HEK293 (cell line): ENCODE measurements around the gene GDF7.

Experiments used
- CTCF ChIA-PET: fragments of 350-600 bp; formaldehyde crosslinking; extraction: SDS; loops from one replicate; lab custom pipeline; 2021; ENCODE audit warnings: antibody characterized with exemption; lab: Yijun Ruan, JAX
- POLR2A ChIA-PET: fragments of 300-600 bp; formaldehyde crosslinking; extraction: SDS; loops from one replicate; lab custom pipeline; 2020; ENCODE audit warnings: antibody characterized with exemption, inconsistent platforms; lab: Yijun Ruan, JAX
- H3K27ac ChIP-seq: fragments of 200-500 bp; sonication (Bioruptor generic); 2 replicates; pipeline ENCODE4 v1.5.1; 2014; ENCODE audit warnings: low read depth, low read length, control low read depth, inconsistent platforms; ENCODE audit errors: extremely low read depth
- H3K36me3 ChIP-seq, 2 experiments: fragments of 200-500 bp in 1 of 2; sonication (Bioruptor generic) in 1 of 2; 1 replicate in 1 of 2; 2 replicates in 1 of 2; pipeline ENCODE4 v1.5.1; 2014 to 2017; ENCODE audit warnings: inconsistent platforms in 2 of 2, low read length in 2 of 2; ENCODE audit not compliant: control insufficient read depth in 2 of 2, insufficient read depth in 1 of 2
- H3K4me1 ChIP-seq: fragments of 200-500 bp; sonication (Bioruptor generic); 2 replicates; pipeline ENCODE4 v1.5.1; 2014; ENCODE audit warnings: mild to moderate bottlenecking, low read length, inconsistent platforms; ENCODE audit not compliant: control insufficient read depth, insufficient read depth
- H3K4me3 ChIP-seq: 2 replicates; pipeline ENCODE4 v1.5.1; 2011; ENCODE audit warnings: low read depth, mild to moderate bottlenecking, control low read depth, low read length, moderate library complexity
- H3K9me3 ChIP-seq: fragments of 200-500 bp; sonication (Bioruptor generic); 2 replicates; pipeline ENCODE4 v1.5.1; 2014; ENCODE audit warnings: low read depth, low read length, inconsistent platforms; ENCODE audit not compliant: control insufficient read depth, insufficient read depth
- CTCF ChIP-seq: fragments of 450-650 bp; formaldehyde crosslinking; IDR thresholded peaks from 2 replicates; pipeline ENCODE4 v1.5.1; 2016; ENCODE audit warnings: missing biosample characterization, missing genetic modification characterization
- HOXC10 ChIP-seq: sonication (generic); formaldehyde crosslinking; IDR thresholded peaks from 2 replicates; pipeline ENCODE4 v1.8.1; 2023; ENCODE audit warnings: mild to moderate bottlenecking, missing genetic modification reagents
- SP3 ChIP-seq: fragments of 450-650 bp; formaldehyde crosslinking; IDR thresholded peaks from 2 replicates; pipeline ENCODE4 v1.5.1; 2016; ENCODE audit warnings: missing biosample characterization, missing genetic modification characterization
- ZBTB6 ChIP-seq: fragments of 450-650 bp; formaldehyde crosslinking; IDR thresholded peaks from 2 replicates; pipeline ENCODE4 v1.5.1; 2017; ENCODE audit warnings: missing biosample characterization, missing genetic modification characterization
- ZIC2 ChIP-seq: fragments of 450-650 bp; formaldehyde crosslinking; IDR thresholded peaks from 2 replicates; pipeline ENCODE4 v1.5.1; 2016; ENCODE audit warnings: missing biosample characterization, missing genetic modification characterization
- ZNF214 ChIP-seq: fragments of 450-650 bp; formaldehyde crosslinking; IDR thresholded peaks from 2 replicates; pipeline ENCODE4 v1.5.1; 2017; ENCODE audit warnings: missing biosample characterization, mild to moderate bottlenecking, missing genetic modification characterization, borderline replicate concordance
- ZNF335 ChIP-seq: fragments of 450-650 bp; formaldehyde crosslinking; conservative IDR thresholded peaks from 2 replicates; pipeline ENCODE4 v1.5.1; 2016; ENCODE audit warnings: missing biosample characterization, missing genetic modification characterization
- ZNF548 ChIP-seq: fragments of 450-650 bp; formaldehyde crosslinking; IDR thresholded peaks from 2 replicates; pipeline ENCODE4 v1.5.1; 2016; ENCODE audit warnings: missing biosample characterization, missing genetic modification characterization
- ZNF600 ChIP-seq: fragments of 450-650 bp; formaldehyde crosslinking; IDR thresholded peaks from 2 replicates; pipeline ENCODE4 v1.5.1; 2016; ENCODE audit warnings: missing biosample characterization, missing genetic modification characterization
- ZNF658 ChIP-seq: fragments of 450-650 bp; formaldehyde crosslinking; IDR thresholded peaks from 2 replicates; pipeline ENCODE4; 2016; ENCODE audit warnings: missing biosample characterization, missing genetic modification characterization
- ZNF76 ChIP-seq: fragments of 450-650 bp; formaldehyde crosslinking; IDR thresholded peaks from 2 replicates; pipeline ENCODE4; 2016; ENCODE audit warnings: low read depth, missing biosample characterization, missing genetic modification characterization, borderline replicate concordance
- ZXDB ChIP-seq: fragments of 450-650 bp; formaldehyde crosslinking; IDR thresholded peaks from 2 replicates; pipeline ENCODE4 v1.5.1; 2016; ENCODE audit warnings: missing biosample characterization, missing genetic modification characterization
- TF ChIP-seq, protein P1 (sequence below): fragments of 450-650 bp; formaldehyde crosslinking; IDR thresholded peaks from 2 replicates; pipeline ENCODE4 v1.5.1; 2017; ENCODE audit warnings: missing biosample characterization, missing genetic modification characterization

Gene GDF7

GRCh38 chr2:20675701-20676352 is 8.9 kb downstream of the GDF7 start:
- POLR2A ChIA-PET = interaction anchor here (0.5 kb wide), 1 partner anchor 17 kb away, joined by 6 read pairs; no protein-coding TSS in a partner anchor
- H3K4me1 ChIP-seq = no peaks in the 10 kb centered on the region
- H3K9me3 ChIP-seq = no peaks in the 10 kb centered on the region
- TF ChIP-seq ZIC2 (peak; percentile 43), ZBTB6 (no peak), SP3 (peak; percentile 22; the same call in 1 of the 2 replicates), CTCF (tag by site-specific recombination) (peak; percentile 11; the same call in 1 of the 2 replicates)
- TF ChIP-seq, all 188 proteins: peak for 3
- CTCF ChIA-PET = interaction anchor here (0.7 to 7.4 kb wide), 9 partner anchors 8 to 287 kb away, joined by 3 to 60 read pairs (median 5); no protein-coding TSS in a partner anchor
- Histone ChIP-seq H3K36me3 (peaks cover 0 to 73% of the 10 kb centered on the region in 2 experiments; a peak in 1 of 3 replicates), H3K4me3 (no peak overlapping the region), H3K27ac (no peak overlapping the region)

- Histone ChIP-seq H3K4me3 (no peak overlapping the region), H3K27ac (no peak overlapping the region)
- POLR2A ChIA-PET = no interaction called here
These were observed 9.6 kb downstream of the GDF7 start for GRCh38 chr2:20676353-20677215.

More at GRCh38 chr2:20676353-20677215, 9.6 kb downstream of the GDF7 start:
- no peaks in the 10 kb centered on the region for H3K9me3 ChIP-seq
- TF ChIP-seq ZNF548 (tag by site-specific recombination) (no peak), CTCF (tag by site-specific recombination) (0 out of 2 replicates have a peak, but pooled peaks have one; percentile 17), ZNF658 (tag by site-specific recombination) (no peak), ZNF600 (tag by site-specific recombination) (peak; percentile 42; the same call in 1 of the 2 replicates), ZNF214 (no peak), ZNF335 (tag by site-specific recombination) (no peak), HOXC10 (CRISPR knock-in tag) (no peak), ZXDB (tag by site-specific recombination) (no peak), ZNF76 (tag by site-specific recombination) (no peak)
- TF ChIP-seq, protein P1, sequence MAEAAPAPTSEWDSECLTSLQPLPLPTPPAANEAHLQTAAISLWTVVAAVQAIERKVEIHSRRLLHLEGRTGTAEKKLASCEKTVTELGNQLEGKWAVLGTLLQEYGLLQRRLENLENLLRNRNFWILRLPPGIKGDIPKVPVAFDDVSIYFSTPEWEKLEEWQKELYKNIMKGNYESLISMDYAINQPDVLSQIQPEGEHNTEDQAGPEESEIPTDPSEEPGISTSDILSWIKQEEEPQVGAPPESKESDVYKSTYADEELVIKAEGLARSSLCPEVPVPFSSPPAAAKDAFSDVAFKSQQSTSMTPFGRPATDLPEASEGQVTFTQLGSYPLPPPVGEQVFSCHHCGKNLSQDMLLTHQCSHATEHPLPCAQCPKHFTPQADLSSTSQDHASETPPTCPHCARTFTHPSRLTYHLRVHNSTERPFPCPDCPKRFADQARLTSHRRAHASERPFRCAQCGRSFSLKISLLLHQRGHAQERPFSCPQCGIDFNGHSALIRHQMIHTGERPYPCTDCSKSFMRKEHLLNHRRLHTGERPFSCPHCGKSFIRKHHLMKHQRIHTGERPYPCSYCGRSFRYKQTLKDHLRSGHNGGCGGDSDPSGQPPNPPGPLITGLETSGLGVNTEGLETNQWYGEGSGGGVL (tag by site-specific recombination) = no peak
- H3K4me1 ChIP-seq = no peaks in the 10 kb centered on the region
- H3K36me3 ChIP-seq = peaks cover 0 to 69% of the 10 kb centered on the region in 2 experiments; a peak in 1 of 3 replicates
- CTCF ChIA-PET = interaction anchor here (0.6 to 7.4 kb wide), 14 partner anchors 9 to 646 kb away, joined by 3 to 60 read pairs (median 3); no protein-coding TSS in a partner anchor
